Mucosa of stomach (tissue), 1 donor: ENCODE results near the gene PARVG.

Experiments
- H3K27me3 ChIP-seq: one replicate; pipeline ENCODE4 v1.7.0; 2013; ENCODE audit warnings: mild to moderate bottlenecking, low read length; ENCODE audit not compliant: control insufficient read depth, insufficient read depth
- H3K36me3 ChIP-seq: one replicate; pipeline ENCODE4 v1.7.0; 2013; ENCODE audit warnings: low read length; ENCODE audit not compliant: control insufficient read depth, insufficient read depth
- H3K4me1 ChIP-seq: one replicate; pipeline ENCODE4 v1.7.0; 2013; ENCODE audit warnings: mild to moderate bottlenecking, low read length; ENCODE audit not compliant: control insufficient read depth, insufficient read depth
- H3K4me3 ChIP-seq: one replicate; pipeline ENCODE4 v1.7.0; 2013; ENCODE audit warnings: low read length
- H3K9ac ChIP-seq: one replicate; pipeline ENCODE4 v1.7.0; 2013; ENCODE audit warnings: mild to moderate bottlenecking, low read length, moderate library complexity
- H3K9me3 ChIP-seq: one replicate; pipeline ENCODE4 v1.7.0; 2013; ENCODE audit warnings: mild to moderate bottlenecking, low read length, moderate library complexity; ENCODE audit not compliant: control insufficient read depth
- donor health status: Pancreatic carcinoma.

Gene PARVG

GRCh38 chr22:44158816-44159215, 21.9 kb upstream of the PARVG start:
- Histone ChIP-seq H3K4me1 (no peaks in the 10 kb centered on the region), H3K36me3 (no peaks in the 10 kb centered on the region), H3K9me3 (no peaks in the 10 kb centered on the region), H3K9ac (no peak overlapping the region), H3K4me3 (no peak overlapping the region), H3K27me3 (no peaks in the 10 kb centered on the region)

- no peaks in the 10 kb centered on the region for H3K9me3 ChIP-seq
- H3K4me1 ChIP-seq: no peaks in the 10 kb centered on the region
- no peak overlapping the region for H3K4me3 ChIP-seq
- no peaks in the 10 kb centered on the region for H3K27me3 ChIP-seq
- H3K36me3 ChIP-seq: no peaks in the 10 kb centered on the region
- H3K9ac ChIP-seq: no peak overlapping the region
Measured at GRCh38 chr22:44159221-44159620, 21.5 kb upstream of the PARVG start.

- Histone ChIP-seq H3K4me3 (no peak overlapping the region), H3K36me3 (no peaks in the 10 kb centered on the region), H3K9ac (no peak overlapping the region), H3K9me3 (no peaks in the 10 kb centered on the region), H3K27me3 (no peaks in the 10 kb centered on the region), H3K4me1 (no peaks in the 10 kb centered on the region)
Measured at GRCh38 chr22:44159811-44160210, 20.9 kb upstream of the PARVG start.

- no peaks in the 10 kb centered on the region for H3K27me3 ChIP-seq
- no peaks in the 10 kb centered on the region for H3K9me3 ChIP-seq
- no peak overlapping the region for H3K4me3 ChIP-seq
- H3K9ac ChIP-seq: no peak overlapping the region
- no peaks in the 10 kb centered on the region for H3K36me3 ChIP-seq
- H3K4me1 ChIP-seq: no peaks in the 10 kb centered on the region
Measured at GRCh38 chr22:44160421-44160820, 20.3 kb upstream of the PARVG start.

- Histone ChIP-seq H3K4me1 (no peaks in the 10 kb centered on the region), H3K36me3 (no peaks in the 10 kb centered on the region), H3K9ac (no peak overlapping the region), H3K4me3 (no peak overlapping the region), H3K9me3 (no peaks in the 10 kb centered on the region), H3K27me3 (no peaks in the 10 kb centered on the region)
Measured at GRCh38 chr22:44161673-44162072, 19.1 kb upstream of the PARVG start.

GRCh38 chr22:44162960-44163359, 17.8 kb upstream of the PARVG start:
- no peaks in the 10 kb centered on the region for H3K36me3 ChIP-seq
- no peak overlapping the region for H3K4me3 ChIP-seq
- no peaks in the 10 kb centered on the region for H3K9me3 ChIP-seq
- no peaks in the 10 kb centered on the region for H3K4me1 ChIP-seq
- H3K27me3 ChIP-seq: no peaks in the 10 kb centered on the region
- no peak overlapping the region for H3K9ac ChIP-seq

- Histone ChIP-seq H3K9ac (no peak overlapping the region), H3K4me1 (no peaks in the 10 kb centered on the region), H3K36me3 (no peaks in the 10 kb centered on the region), H3K9me3 (no peaks in the 10 kb centered on the region), H3K27me3 (no peaks in the 10 kb centered on the region), H3K4me3 (no peak overlapping the region)
Measured at GRCh38 chr22:44163536-44163935, 17.2 kb upstream of the PARVG start.

GRCh38 chr22:44164031-44164430, 16.7 kb upstream of the PARVG start:
- H3K4me3 ChIP-seq: no peak overlapping the region
- H3K4me1 ChIP-seq: no peaks in the 10 kb centered on the region
- H3K9me3 ChIP-seq: no peaks in the 10 kb centered on the region
- H3K9ac ChIP-seq: no peak overlapping the region
- no peaks in the 10 kb centered on the region for H3K36me3 ChIP-seq
- H3K27me3 ChIP-seq: no peaks in the 10 kb centered on the region

GRCh38 chr22:44165286-44165874, 15.3 kb upstream of the PARVG start:
- H3K27me3 ChIP-seq: no peaks in the 10 kb centered on the region
- H3K36me3 ChIP-seq: no peaks in the 10 kb centered on the region
- H3K4me3 ChIP-seq: no peak overlapping the region
- H3K9ac ChIP-seq: no peak overlapping the region
- no peaks in the 10 kb centered on the region for H3K4me1 ChIP-seq
- no peaks in the 10 kb centered on the region for H3K9me3 ChIP-seq

GRCh38 chr22:44166498-44167276, 14.0 kb upstream of the PARVG start:
- Histone ChIP-seq H3K36me3 (no peaks in the 10 kb centered on the region), H3K27me3 (no peaks in the 10 kb centered on the region), H3K9ac (no peak overlapping the region)

GRCh38 chr22:44167501-44167900, 13.2 kb upstream of the PARVG start:
- no peak overlapping the region for H3K4me3 ChIP-seq
- H3K27me3 ChIP-seq: no peaks in the 10 kb centered on the region
- no peaks in the 10 kb centered on the region for H3K36me3 ChIP-seq
- H3K4me1 ChIP-seq: no peaks in the 10 kb centered on the region
- H3K9ac ChIP-seq: no peak overlapping the region
- no peaks in the 10 kb centered on the region for H3K9me3 ChIP-seq

More at GRCh38 chr22:44166498-44167276, 14.0 kb upstream of the PARVG start:
- no peak overlapping the region for H3K4me3 ChIP-seq
- no peaks in the 10 kb centered on the region for H3K9me3 ChIP-seq
- no peaks in the 10 kb centered on the region for H3K4me1 ChIP-seq

GRCh38 chr22:44168206-44168605, 12.5 kb upstream of the PARVG start:
- H3K27me3 ChIP-seq: no peaks in the 10 kb centered on the region
- H3K4me1 ChIP-seq: no peaks in the 10 kb centered on the region
- no peaks in the 10 kb centered on the region for H3K9me3 ChIP-seq
- H3K36me3 ChIP-seq: no peaks in the 10 kb centered on the region
- no peak overlapping the region for H3K9ac ChIP-seq
- H3K4me3 ChIP-seq: no peak overlapping the region
